HG03432 (cell line): Measurements from ENCODE around the gene SEMA4C.
"Not testable (repeated sequence)": the region's sequence is repeated elsewhere in the genome, so short reads cannot be mapped to it uniquely, and the experiment has no call there.

ENCODE experiments used
- ATAC-seq: cut with Tn5 transposase; IDR thresholded peaks from one replicate; pipeline ENCODE4 v1.9.1; 2021; ENCODE audit warnings: mild to moderate bottlenecking, moderate library complexity; ENCODE audit not compliant: unreplicated experiment

The SEMA4C gene

DNA sequence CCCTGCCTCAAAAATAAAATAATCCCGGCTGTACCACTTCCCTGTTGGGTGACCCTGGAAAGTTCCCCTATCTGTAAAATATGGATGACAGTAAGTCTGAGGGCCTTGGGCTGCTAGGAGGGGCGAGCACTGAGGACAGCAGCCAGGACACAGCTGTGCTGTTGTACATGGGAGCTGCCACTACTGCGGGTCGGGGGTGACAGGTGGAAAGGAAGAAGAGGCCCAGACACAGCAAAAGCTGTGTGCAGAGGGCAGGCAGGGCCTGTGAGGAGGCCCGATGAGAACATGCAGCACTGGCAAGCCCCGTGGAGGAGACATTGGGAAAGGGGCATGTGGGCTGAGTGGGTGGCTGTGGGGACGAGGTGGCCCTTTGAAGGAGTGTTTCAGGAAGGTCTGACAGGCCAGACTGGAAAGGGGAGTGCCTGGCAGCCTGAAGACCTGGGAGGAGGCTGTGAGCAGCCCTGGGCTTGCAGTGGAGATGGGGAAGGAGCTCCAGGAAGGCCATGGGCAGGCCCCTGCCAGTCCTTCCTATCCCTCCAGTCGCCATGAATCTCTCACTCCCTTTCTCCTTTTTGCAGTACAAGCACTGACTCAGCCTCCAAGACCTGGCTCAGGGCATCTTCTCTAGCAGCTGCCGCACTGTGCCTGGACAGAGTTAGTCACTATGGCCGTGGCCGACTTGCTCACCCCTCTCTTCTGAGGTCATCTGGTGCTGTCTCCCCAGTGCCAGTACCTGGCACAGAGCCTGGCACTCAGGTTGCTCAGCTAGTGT is 28.9 kb upstream of the SEMA4C start:
- ATAC-seq: no peak

DNA sequence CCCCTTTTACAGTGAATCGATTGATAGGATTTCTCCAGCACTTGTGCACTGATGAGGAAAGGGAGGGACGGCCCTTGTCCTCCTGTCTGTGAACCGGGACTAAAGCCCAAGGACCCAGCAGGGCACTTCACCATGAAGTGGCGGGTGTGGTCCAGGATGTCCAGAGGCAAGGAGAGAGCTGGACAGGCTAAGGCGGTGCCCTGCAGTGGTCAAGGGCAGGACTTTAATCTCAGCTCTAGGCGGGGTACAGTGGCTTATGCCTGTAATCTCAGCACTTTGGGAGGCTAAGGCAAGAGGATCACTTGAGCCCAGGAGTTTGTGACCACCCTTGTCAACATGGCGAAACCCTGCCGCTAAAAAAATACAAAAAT is 28.2 kb upstream of the SEMA4C start:
- ATAC-seq: no peak

DNA sequence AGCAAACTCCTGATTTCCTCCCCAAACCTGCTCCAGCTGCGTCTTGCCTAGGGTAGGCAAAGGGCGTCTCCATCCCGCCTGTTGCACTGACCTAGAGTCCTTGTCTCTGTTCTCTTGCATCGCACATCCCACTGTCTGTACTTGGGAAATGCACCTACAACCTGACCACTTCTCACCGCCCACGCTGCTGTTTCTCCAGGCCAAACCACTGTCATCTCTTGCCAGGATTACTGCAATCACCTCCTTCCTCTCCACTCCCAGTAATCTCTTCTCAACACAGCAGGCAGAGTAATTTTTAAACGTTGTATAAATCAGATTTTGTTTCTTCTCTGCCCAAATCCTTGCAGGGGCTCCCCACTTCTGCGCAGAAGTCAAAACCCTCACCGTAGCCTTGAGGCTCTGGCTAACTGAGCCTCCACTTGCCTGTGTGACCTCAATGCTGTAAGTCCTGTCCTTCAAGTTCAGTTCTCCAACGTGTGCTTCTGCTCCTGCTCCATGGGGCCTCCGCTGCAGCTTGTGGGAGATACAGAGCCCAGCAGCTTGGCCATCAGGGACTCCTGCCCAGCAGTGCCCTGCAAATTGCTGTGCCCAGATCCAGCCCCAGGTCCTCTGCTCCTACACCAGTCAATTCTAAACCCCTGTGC is 27.7 kb upstream of the SEMA4C start:
- no peak for ATAC-seq

DNA sequence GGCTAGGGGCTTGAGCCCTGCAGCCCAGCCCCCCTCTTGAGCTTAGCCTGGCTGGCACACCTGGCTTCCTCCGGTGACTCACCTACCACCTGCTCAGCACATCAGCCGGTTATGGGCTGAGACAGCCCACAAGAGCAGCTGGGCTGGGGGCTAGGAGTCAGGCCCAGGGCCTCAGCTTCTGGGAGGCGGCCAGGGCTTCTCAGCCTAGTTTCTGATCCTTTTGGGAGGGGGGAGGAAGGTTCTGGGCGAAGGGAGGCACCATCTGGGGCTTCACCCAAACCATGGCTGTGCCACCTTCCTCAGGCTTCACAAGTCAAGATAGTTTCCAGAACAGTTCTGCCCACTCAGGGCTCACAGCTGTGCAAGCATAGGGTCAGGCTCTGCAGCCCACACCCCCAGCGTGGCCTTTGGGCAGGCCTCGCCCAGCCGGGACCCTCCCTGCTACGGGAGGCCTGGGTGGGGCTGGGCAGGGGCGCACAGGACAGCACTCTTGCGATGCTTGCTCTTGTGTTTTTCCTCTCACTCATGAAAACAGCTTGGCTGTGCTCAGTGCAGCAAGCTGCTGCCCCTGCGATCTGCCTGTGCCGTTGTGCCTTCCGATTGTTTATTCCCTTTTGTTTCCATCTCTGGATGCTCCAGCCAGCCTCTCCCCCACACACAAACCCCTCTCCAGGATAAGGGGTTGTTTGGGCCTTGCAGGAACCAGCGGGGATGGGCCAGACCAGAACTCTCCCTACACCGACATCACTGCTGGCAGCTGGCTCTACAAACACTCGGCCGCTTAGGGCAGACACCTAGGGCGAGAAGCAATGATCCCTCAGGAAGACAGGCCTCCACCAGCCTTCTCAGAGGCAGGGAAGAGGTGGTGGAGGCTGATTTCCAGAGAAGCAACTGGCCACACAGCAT is 26.1 kb upstream of the SEMA4C start:
- no peak for ATAC-seq

DNA sequence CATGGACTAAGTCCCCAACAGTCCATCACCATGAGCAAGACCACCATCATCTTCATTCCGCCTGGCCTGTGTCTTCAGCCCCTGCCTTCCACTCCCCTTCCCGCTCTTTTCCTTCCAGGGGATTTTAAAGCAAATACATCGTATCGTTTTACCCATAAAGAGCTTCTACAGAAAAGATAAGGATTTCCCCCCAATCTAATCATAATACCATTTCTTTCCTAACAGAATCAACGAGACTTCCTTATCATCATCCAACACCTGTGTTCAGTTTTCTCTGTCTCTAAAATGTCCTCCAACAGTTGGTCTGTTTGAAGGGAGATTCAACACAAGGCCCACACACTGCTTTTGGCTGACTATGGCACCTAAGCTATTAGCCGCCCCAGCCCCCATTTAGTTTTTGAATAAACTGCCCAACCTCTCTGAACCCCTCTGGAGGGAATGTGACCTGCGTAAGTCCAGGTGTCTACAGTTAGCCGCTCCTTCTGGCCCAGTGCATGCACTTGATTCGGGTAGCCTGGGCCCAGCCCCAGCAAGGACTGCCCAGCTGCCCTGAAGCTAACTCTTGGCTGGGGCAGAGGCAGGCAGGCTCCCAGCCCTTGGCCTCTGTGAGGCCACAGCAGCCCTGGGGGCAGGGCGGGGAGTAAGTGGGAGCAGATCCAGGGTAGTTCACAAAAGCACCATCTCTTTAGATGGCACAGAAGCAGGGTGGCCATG is 25.3 kb upstream of the SEMA4C start:
- ATAC-seq: no peak

DNA sequence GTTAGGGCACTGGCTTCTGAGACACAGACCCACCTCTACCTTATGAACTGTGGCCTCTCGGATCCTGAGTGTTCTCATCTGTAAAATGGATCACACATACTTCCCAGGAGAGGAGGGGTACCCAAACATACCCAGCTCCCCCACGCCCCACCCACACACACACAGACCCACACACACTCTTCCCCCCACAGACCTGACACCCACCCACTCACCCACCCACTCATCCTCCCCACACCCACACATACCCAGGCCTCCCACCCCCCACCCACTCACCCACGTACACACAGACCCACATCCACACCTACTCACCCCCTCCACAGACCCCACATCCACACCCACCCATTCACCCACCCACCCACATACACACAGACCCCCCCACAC is 24.3 kb upstream of the SEMA4C start:
- no peak for ATAC-seq

DNA sequence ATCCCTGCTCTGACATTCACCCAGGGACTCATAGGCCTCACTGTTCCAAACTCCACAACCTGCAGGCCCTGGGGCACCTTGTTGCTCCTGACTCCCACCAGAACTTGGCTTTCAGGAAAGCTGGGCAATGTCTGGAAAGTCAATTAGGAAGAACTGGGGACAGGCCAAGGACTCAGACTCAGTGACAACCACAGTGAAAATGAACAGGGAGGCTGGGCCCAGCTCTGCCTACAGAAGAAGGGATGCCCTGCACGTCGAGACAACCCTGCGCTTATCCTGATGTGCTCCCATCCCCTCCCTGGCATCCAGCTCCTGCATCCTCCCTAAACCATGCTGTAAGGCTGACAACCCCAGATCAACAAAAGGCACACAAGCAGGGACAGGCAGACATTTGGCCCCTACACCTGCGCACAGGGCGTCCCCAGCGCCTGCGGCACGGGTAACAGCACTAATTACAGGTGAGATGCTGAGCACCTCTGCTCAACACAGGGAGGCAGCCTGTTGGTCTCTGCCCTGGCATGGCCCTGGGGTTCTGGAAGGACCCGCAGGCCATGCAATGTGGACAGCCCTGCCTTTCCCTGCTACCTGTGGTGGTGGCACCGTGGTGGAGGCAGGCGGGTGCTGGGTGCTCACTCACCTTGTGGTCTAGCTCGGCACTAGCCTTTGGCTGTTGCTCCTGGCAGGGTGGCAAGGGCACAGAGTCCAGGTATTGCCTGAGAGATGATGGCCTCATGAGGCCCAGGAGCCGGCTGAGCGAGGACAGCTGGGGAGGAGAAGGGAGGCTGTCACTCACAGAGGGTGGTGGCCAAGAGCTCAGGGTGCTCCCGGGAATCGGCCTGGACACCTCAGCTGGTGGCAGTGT is 23.6 kb upstream of the SEMA4C start:
- no peak for ATAC-seq

DNA sequence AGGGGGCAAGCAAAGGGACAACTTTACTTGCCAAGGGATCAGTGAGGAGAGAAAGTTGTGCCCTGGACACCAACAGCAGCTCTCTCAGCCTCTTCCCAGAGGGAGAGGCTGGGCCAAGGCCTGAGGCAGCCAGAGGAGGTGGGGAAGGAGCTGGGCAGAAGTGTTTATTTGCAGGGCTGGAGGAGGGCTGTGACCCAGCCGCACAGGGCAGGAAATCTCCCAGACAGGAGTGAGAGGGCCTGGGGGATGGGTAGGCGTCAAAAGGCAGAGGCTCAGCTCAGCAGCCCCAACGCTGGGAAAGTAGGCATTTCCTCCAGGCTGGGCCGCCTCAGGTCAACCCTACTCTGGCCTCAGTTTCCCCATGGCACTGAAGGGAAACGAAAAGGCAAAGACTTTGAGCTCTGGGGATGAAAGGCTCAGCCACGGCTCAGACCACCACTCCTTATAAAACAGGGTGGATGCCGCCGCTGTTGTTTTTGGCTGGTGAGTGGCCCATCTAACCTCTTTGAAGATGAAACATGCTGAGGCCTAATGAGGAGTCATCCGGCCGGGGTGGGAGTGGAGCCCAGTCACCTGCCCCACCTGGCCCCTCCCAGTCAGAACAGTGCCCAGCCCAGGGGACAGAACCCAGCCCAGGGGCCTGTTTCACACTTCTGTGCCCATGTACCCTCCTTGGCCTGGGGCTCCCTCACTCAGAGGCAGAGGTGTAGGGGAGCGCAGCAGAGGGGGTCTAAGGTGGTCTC is 21.9 kb upstream of the SEMA4C start:
- ATAC-seq: no peak

DNA sequence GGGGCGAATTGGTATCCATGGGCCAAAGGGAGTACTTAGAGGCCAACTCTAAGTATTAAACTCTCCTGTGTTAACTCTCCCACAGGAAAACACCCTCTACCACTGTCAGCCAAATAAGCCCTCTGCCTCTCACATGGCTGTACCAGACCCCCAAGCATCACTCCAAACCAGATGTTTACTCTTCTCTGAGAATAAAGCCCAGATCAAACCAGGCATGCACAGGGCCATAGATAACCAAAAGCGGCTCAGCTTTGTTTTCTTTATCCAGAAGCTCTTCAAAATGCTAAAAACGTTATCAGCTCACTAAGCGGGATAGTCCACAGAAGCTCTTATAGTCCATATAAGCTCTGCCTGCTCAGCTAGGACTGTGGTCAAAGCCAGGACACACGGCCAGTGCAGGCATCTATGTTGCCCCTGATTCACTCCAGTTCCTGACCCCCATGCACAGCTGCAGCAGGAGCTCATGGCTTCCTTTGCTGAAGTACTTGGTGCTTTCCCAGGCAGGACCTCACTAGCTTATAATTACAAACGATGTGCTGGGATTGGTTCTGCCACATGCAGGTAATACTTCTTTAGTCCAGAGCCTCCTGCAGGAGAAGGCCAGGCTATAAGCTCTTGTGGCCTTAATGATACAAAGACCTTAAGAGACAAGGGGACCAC is 21.0 kb upstream of the SEMA4C start:
- ATAC-seq: no peak

DNA sequence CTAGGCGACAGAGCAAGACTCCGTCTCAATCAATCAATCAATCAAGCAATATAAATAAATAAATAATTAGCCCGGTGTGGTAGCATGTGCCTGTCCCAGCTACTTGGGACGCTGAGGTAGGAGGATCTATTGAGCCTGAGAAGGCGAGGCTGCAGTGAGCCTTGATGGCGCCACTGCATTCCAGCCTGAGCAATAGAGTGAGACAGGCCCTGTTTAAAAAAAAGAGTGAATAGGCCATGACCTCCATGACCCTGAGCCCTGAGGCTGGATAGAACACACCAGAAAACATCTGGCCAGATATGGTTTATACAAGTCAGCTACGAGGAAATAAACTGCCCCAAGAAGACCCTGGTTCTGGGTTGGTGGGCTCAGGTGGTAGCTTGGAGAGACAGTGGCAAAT is 20.4 kb upstream of the SEMA4C start:
- ATAC-seq: no peak

DNA sequence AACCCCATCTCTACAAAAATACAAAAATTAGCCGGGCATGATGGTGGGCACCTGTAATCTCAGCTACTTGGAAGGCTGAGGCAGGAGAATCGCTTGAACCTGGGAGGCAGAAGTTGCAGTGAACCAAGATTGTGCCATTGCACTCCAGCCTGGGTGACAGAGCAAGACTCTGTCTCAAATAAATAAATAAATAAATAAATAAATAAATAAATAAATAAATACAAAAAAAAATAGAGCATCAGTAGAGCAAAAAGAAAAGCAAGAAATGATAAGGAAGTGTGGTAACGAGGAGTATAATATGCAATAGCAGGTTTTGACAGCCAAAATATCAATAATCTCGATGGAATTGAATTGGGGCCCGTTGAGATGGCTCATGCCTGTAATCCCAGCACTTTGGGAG is 19.6 kb upstream of the SEMA4C start:
- ATAC-seq: not testable (repeated sequence)

DNA sequence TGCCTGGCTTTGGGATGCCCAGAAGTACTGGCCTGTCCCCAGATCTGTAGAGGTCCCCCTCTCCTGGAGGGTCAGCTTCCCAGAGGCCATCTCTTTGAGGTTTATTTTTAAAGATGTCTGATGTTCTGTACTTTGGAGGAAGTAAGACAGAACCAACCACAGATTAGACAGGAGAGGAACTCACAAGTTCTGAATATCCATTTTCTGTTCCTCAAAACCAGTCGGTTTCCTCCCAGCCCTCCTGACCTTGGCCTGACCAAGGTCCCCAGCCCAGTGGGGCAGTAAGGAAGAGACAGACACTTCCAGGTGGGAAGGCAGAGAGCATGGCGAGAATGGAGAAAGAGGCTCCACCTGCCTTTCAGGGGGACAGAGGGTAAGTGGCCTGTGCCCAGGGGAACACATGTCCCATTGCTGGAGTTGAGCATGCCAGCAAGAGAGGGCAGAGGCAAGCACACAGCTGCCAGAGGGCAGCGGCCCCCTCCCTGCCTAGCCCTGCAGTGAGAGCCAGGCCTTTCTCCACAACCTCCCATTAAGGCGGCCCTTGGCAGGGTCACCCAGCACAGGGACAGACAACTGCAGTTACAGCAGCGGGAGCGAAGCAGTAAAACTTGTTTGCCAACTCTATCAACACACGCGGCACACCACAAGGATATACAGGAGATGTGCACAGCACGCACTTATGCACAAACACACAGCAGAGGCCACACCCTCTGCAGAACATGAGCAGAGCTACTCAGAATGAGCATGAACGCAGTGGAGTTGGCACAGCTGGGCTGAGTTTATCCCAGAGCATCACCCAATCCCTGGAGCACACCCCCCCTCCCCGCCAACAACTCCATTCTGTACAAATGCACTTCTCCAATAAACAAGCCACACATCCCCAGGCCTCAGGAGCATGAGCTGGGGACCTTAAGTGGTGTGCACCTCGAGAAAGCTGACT is 18.5 kb upstream of the SEMA4C start:
- ATAC-seq: no peak

DNA sequence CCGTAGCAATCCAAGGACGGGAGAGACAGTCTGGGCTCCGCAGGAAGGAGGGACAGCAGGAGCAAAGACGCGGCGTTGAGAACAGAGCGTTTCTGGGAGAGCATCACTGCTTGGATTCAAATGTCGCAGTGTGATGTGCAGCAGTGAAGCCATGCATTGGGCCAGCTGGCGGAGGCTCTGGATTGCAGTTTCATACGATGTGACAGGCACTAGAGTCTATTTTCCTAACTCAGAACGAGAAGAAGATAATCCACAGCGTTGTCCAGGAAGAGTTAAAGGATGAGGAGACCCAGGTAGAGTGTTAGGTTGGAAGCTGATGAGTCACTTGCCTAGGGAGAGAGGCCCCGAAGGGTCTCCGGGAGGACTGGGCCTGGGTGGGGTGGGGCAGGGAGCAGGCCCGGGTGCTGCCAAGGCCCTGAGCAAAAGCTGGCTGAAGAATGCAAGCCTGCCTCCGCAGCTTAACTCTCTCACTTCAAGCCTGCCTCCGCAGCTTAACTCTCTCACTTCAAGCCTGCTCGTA is 17.7 kb upstream of the SEMA4C start:
- ATAC-seq: no peak

DNA sequence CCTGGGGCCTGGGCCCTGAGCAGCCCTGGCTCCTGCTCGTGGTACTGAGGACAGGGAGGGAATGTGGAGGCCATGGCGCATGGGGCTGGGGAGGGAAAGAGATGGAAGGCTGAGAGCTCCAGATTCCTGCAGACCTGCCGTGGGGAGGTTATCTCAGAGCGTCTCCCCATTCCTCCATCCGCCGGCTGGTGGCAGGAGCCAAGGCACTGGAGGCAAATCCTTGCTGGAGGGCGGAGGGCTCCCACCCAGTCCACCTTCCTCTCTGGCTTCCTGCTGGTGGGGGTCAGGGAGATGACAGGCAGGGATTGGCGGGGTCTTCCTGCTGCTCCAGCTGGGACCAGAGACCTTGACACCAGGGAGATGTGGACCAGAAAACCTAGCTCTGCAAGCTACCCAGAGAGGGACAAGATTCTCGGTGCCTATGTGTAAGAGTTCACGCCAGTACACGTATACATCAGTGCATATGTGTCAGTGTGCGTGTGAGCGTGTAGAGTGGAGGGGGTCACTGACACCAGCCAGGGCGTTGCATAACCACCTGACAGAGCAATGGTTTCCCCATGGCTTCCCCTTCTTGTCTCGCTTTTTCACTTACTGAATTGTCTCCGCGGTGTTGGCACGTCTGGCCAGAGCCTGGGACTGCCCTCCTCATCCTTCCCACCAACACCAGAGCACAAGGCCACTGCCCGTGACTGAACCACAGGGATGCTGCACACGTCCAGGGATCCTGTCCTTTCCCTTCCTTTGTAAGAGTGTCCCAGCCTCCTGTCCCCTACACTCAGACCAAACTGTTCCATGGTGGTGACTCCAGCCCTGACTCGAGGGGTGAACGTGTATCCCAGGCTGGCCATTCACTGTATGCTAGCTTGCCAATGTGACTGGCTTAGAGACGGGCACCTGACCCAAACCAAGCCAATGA is 15.8 kb upstream of the SEMA4C start:
- no peak for ATAC-seq

DNA sequence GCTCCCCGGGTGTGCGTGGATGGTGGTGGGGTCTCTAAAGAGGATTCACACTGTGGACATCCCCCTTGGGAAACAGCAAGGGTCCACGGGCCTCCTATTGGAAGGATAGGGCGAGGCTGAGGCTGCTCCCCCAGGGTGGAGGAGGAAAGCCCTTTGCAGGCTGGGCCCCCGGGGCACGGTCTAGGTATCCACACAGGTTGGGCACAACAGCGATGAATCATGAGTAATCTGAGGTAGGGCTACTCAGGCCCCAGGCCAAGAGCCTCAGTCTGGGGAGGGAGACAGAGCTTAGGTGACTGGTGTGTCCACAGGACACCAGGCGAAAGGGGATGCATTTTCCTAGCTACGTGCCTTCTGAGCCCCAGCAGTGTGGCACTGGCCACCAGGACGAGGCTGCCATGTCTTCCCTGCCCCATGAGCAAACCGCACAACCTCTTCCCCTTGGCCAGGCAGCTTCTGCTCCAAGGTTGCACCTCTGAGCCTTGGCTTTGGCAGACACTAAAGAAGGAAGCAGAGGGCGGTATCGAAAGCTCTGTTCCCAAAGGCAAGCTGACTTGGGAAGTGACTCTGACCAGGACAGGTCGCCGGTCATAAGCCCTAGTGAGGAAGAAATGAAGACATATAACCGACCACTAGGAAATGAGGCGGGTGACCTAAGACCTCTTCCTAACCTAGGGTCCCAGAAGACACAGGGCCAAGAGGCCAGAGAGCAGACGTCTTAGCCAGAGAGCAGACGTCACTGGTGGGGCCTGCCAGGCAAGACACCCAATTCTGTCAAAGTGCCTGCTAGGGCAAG is 14.6 kb upstream of the SEMA4C start:
- ATAC-seq: no peak

DNA sequence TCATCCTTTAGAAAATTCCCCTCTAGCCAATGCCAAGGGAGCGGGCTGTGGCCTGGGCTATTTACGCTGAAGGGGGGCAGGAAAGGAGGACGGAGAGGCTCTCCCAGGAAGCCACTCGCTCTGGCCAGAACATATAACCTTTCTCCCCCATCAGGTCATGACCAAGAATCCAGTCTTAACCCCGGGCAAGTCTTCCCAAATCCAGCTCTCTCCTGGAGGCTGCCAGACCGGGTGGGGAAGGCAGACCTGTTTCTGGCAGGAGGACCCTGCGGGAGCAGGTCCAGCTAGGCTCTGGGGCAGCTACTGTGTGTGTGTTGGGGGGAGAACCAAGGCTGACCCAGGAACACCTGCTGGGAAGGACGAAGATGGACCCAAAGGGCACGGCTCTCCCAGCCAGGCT is 13.4 kb upstream of the SEMA4C start:
- no peak for ATAC-seq
